ENCODE measurements around the gene ALDH1B1.
A peak's percentile ranks its signal among the peaks of the same experiment; 100 is the strongest.

ALDH1B1 gene

DNA sequence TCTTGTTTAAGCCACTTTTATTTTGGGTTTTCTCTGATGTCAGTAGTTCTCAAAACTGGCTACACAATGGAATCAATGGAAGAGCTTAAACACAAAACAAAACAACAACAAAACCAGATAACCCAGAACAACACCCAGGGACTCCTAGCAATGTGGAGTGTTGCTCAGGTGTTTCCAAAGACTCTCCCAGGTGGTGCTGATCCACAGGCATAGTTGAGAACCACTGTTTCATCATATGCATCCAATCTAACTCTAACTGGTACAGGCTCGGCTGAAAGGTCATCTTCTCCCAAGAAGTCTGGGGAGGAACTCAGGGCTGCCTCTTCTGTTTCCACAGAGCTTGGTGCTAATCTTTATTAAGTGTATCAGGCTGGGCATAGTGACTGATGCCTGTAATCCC lies 5.4 kb upstream of the ALDH1B1 start:
- no peak overlapping the region for H3K27ac ChIP-seq (ENCODE audit: low read depth, low read length)

DNA sequence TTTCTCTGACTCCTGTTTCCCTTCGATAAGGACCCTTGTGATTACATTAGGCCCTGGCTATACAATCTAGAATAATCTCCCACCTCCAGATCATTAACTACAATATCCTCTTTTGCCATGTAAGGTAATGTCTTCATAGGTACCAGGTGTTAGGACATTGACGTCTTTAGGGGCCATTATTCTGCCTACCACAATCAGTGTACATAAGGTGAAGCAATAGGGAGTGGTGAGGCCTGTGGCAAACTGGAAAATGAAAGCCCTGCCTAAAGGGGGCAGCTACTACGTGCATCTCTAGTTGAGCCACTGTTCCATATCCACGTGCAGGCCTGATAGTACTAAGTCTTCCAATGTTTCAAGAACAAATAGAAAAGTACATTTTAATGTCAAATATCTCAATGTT lies 4.8 kb upstream of the ALDH1B1 start:
- no peaks in the 10 kb centered on the region for H3K27me3 ChIP-seq (ENCODE audit: control insufficient read depth in 1 of 2, insufficient read depth in 2 of 2, low read length in 2 of 2)
- H3K27ac ChIP-seq (ENCODE audit: low read depth, low read length) = peak overlapping the region; percentile 5
- peaks cover 33 to 46% of the 10 kb centered on the region in 2 donors for H3K4me1 ChIP-seq (ENCODE audit: control insufficient read depth in 1 of 2, insufficient read depth in 2 of 2, low read length in 2 of 2)
- H3K9me3 ChIP-seq (ENCODE audit: control insufficient read depth in 1 of 2, low read length in 2 of 2) = peaks cover 4 to 6% of the 10 kb centered on the region in 2 donors
- no peak overlapping the region for H3K4me3 ChIP-seq (ENCODE audit: low read depth in 1 of 2, low read length in 2 of 2)
- H3K36me3 ChIP-seq (ENCODE audit: control insufficient read depth in 1 of 2, insufficient read depth in 2 of 2, low read length in 2 of 2) = no peaks in the 10 kb centered on the region
- H3K9ac ChIP-seq (ENCODE audit: low read depth in 1 of 2, low read length in 2 of 2) = no peak overlapping the region

More for the DNA sequence above, 5.4 kb upstream of the ALDH1B1 start:
- Histone ChIP-seq H3K36me3 (ENCODE audit: control insufficient read depth in 1 of 2, insufficient read depth in 2 of 2, low read length in 2 of 2) (no peaks in the 10 kb centered on the region), H3K4me3 (ENCODE audit: low read depth in 1 of 2, low read length in 2 of 2) (no peak overlapping the region), H3K4me1 (ENCODE audit: control insufficient read depth in 1 of 2, insufficient read depth in 2 of 2, low read length in 2 of 2) (peaks cover 33 to 43% of the 10 kb centered on the region in 2 donors), H3K27me3 (ENCODE audit: control insufficient read depth in 1 of 2, insufficient read depth in 2 of 2, low read length in 2 of 2) (no peaks in the 10 kb centered on the region), H3K9me3 (ENCODE audit: control insufficient read depth in 1 of 2, low read length in 2 of 2) (peaks cover 4 to 6% of the 10 kb centered on the region in 2 donors), H3K9ac (ENCODE audit: low read depth in 1 of 2, low read length in 2 of 2) (no peak overlapping the region)

DNA sequence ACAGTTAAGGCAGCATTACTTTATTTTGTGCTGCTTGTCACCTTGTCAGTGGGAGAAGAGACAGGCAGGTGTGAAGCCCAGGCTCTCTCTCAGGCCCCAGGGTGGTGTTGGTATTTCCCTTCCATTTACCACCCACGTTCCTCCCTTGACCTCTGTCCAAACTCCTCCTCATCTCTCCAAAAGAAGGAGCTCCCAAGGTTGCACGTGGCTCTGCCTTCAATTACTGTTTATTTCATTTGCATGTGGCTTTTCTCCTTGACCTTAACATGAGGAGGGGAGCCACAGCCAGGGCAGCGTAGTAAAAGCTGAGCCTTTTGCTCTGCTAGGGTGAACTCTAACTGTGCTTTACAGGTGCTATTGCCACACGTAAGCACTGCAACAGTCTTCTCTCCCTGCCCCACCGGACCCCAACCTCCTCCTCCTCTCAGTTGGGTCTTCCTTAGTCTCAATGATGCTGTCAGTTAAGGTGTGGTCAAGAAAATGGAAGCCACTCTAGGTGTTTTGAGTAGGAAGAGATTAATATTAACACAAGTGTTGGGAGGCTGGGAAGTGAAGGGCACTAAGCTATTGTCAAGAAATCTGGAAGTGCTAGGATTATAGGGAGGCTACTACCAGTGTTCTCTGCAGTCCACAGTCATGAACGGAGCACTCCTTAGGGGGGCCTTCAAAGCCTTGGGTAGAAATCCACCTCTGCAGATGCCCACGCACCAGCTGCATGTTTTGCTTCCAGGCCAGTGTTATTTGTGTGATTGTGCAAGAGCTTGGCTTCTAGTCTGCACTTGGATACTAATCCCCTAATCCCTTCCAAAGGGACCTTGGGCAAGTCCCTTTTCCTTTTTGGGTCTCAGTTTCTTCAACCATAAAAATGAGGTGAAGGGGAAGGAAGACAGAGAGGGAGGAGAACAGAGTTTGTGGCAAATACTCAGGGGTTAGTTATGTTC lies 3.9 kb upstream of the ALDH1B1 start:
- no peak overlapping the region for H3K9ac ChIP-seq (ENCODE audit: low read depth in 1 of 2, low read length in 2 of 2)
- H3K36me3 ChIP-seq (ENCODE audit: control insufficient read depth in 1 of 2, insufficient read depth in 2 of 2, low read length in 2 of 2) = no peaks in the 10 kb centered on the region
- H3K27ac ChIP-seq (ENCODE audit: low read depth, low read length) = peak overlapping the region; percentile 15
- no peaks in the 10 kb centered on the region for H3K27me3 ChIP-seq (ENCODE audit: control insufficient read depth in 1 of 2, insufficient read depth in 2 of 2, low read length in 2 of 2)
- no peak overlapping the region for H3K4me3 ChIP-seq (ENCODE audit: low read depth in 1 of 2, low read length in 2 of 2)
- peaks cover 41 to 54% of the 10 kb centered on the region in 2 donors for H3K4me1 ChIP-seq (ENCODE audit: control insufficient read depth in 1 of 2, insufficient read depth in 2 of 2, low read length in 2 of 2)
- H3K9me3 ChIP-seq (ENCODE audit: control insufficient read depth in 1 of 2, low read length in 2 of 2) = peaks cover 4 to 6% of the 10 kb centered on the region in 2 donors

DNA sequence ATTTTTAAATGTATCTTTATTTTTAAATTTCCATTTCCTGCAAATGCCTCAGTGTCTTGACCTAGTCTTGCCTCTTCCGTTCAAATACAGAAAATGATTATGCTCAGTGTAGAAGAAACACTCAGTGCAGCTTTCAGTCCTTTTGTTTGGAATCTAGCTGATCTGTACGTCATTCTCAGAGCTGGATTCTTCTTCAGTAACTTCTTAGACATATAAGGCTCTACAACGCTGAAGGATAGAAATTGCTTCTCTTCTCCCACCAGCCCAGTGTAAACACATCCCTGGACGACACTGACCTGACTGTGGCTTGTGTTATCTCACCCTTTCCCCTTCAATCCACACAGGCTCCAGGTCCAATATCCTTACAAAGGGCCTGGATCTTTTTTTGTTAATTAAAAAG lies 3.2 kb upstream of the ALDH1B1 start:
- H3K4me1 ChIP-seq (ENCODE audit: control insufficient read depth in 1 of 2, insufficient read depth in 2 of 2, low read length in 2 of 2) = peaks cover 41 to 55% of the 10 kb centered on the region in 2 donors
- H3K27ac ChIP-seq (ENCODE audit: low read depth, low read length) = no peak overlapping the region
- H3K9me3 ChIP-seq (ENCODE audit: control insufficient read depth in 1 of 2, low read length in 2 of 2) = peaks cover 4 to 6% of the 10 kb centered on the region in 2 donors
- no peak overlapping the region for H3K9ac ChIP-seq (ENCODE audit: low read depth in 1 of 2, low read length in 2 of 2)
- H3K4me3 ChIP-seq (ENCODE audit: low read depth in 1 of 2, low read length in 2 of 2) = no peak overlapping the region
- no peaks in the 10 kb centered on the region for H3K27me3 ChIP-seq (ENCODE audit: control insufficient read depth in 1 of 2, insufficient read depth in 2 of 2, low read length in 2 of 2)
- H3K36me3 ChIP-seq (ENCODE audit: control insufficient read depth in 1 of 2, insufficient read depth in 2 of 2, low read length in 2 of 2) = no peaks in the 10 kb centered on the region

DNA sequence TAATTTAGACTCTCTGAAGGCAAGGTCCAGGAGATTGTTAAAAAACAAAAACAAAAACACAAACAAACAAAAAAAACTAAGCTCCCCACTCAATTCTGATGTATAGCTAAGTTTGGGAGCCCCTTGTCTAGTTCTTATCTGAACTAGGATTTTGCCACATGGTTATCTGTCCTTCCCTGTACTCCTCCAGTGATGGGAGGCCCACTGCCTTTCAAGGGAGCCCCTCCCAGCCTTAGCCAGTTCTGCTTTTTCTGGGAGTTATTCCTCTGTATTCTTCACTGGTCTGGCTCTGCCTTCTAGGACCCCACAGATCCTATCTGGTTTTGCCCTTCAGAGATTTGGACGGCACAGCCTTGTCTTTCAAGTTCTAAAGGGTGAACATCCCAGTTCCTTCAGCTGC lies 2.1 kb upstream of the ALDH1B1 start:
- Histone ChIP-seq H3K4me3 (ENCODE audit: low read depth in 1 of 2, low read length in 2 of 2) (no peak overlapping the region), H3K27ac (ENCODE audit: low read depth, low read length) (no peak overlapping the region), H3K9ac (ENCODE audit: low read depth in 1 of 2, low read length in 2 of 2) (no peak overlapping the region), H3K27me3 (ENCODE audit: control insufficient read depth in 1 of 2, insufficient read depth in 2 of 2, low read length in 2 of 2) (no peaks in the 10 kb centered on the region), H3K9me3 (ENCODE audit: control insufficient read depth in 1 of 2, low read length in 2 of 2) (no peaks in the 10 kb centered on the region), H3K36me3 (ENCODE audit: control insufficient read depth in 1 of 2, insufficient read depth in 2 of 2, low read length in 2 of 2) (no peaks in the 10 kb centered on the region), H3K4me1 (ENCODE audit: control insufficient read depth in 1 of 2, insufficient read depth in 2 of 2, low read length in 2 of 2) (peaks cover 41 to 55% of the 10 kb centered on the region in 2 donors)

DNA sequence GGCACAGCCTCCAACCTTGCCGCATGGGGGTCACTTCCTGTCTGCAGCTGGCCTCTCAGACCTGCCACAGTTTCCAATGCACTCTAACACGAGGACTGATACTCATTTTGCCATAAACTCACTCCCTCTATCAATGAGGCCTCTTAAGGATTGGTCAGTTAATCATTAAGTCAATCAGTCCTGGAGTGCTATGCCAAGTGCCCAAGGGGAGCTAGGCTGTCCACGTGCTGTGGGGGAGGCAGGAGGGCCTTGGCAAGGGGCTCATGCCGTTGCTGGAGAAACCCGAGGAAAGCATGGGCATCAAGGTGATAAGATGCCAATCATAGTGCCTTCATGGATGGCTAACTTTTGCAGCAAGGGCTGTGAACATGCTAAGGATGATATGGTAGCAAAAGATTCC lies 1.7 kb upstream of the ALDH1B1 start:
- Histone ChIP-seq H3K36me3 (ENCODE audit: control insufficient read depth in 1 of 2, insufficient read depth in 2 of 2, low read length in 2 of 2) (peaks cover 0 to 3% of the 10 kb centered on the region in 2 donors), H3K9me3 (ENCODE audit: control insufficient read depth in 1 of 2, low read length in 2 of 2) (no peaks in the 10 kb centered on the region), H3K9ac (ENCODE audit: low read depth in 1 of 2, low read length in 2 of 2) (no peak overlapping the region), H3K4me1 (ENCODE audit: control insufficient read depth in 1 of 2, insufficient read depth in 2 of 2, low read length in 2 of 2) (peaks cover 38 to 55% of the 10 kb centered on the region in 2 donors), H3K4me3 (ENCODE audit: low read depth in 1 of 2, low read length in 2 of 2) (no peak overlapping the region), H3K27me3 (ENCODE audit: control insufficient read depth in 1 of 2, insufficient read depth in 2 of 2, low read length in 2 of 2) (no peaks in the 10 kb centered on the region), H3K27ac (ENCODE audit: low read depth, low read length) (no peak overlapping the region)

DNA sequence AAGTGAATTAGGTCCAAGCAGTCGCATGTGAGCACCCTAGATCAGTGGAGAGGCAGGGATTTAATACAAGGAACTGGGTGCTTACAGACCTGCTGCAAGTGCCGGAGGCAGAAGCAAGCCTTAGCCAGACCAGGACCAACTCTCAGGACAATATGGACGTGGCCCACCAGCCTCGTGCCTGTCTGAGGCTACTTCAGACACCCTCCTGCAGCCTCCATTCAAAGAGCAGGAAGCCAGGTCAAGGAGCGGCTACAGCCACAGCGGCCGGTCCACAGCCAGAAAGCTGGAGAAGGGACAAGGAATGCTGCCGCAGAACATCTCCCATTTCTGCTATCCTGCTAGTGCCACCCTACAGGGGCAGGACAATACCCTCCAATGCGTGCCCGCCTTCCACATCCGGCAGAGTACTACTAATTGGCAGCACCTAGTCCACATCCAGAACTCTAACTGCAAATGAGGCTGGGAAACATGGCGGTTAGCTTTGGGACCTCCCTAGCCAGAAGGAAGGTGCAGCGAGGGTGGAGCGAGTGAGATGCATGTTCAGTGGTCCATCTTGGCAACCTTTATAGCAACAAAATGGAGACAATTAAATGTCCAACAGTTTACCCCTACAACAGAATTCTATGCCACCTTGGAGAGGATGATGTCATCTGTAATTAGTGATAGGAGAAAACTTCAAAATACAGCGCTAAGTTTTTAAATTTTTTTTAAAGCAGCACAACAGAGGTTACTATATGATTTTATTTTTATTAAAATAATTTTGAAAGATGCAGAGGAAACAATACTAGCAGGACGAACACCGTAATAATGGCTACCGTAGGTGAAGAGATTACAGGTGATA lies 1.0 kb upstream of the ALDH1B1 start:
- H3K9me3 ChIP-seq (ENCODE audit: control insufficient read depth in 1 of 2, low read length in 2 of 2) = no peaks in the 10 kb centered on the region
- no peak overlapping the region for H3K9ac ChIP-seq (ENCODE audit: low read depth in 1 of 2, low read length in 2 of 2)
- H3K27ac ChIP-seq (ENCODE audit: low read depth, low read length) = no peak overlapping the region
- H3K36me3 ChIP-seq (ENCODE audit: control insufficient read depth in 1 of 2, insufficient read depth in 2 of 2, low read length in 2 of 2) = peaks cover 5 to 10% of the 10 kb centered on the region in 2 donors
- peaks cover 31 to 49% of the 10 kb centered on the region in 2 donors for H3K4me1 ChIP-seq (ENCODE audit: control insufficient read depth in 1 of 2, insufficient read depth in 2 of 2, low read length in 2 of 2)
- no peaks in the 10 kb centered on the region for H3K27me3 ChIP-seq (ENCODE audit: control insufficient read depth in 1 of 2, insufficient read depth in 2 of 2, low read length in 2 of 2)
- H3K4me3 ChIP-seq (ENCODE audit: low read depth in 1 of 2, low read length in 2 of 2) = peak overlapping the region in 1 of 2 donors; percentile 93

DNA sequence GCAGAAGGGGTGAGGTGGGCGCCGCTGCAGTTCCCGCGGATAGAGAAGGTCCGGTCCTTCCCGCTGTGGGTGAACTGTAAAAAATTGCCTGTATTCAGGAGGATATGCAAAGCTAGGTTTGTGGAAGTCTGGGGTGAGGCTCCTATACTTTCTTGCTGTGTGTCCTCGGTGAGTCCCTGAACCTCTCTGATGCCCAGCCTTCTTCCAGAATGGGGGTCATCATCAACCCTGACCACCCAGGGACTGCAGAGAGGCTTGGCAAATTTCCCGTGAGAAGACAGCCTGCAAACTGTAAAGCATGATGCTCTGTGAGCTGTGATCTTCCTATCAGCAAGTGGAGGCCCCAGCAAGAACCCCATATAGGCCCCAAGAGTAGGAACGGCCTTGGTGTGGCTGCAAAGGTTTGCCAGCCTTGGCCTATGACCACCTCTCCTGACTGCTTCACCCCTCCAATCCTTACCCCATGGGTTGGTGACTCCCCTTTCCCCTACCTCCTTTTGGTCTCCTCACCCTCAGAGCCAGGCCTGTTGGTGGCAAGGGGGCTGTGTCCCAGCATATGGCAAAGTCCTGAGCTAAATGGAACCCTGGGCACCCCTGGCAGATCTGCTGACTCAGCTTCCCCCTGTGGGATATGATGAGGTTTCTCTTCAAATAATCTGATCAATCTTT lies 760 bp downstream of the ALDH1B1 start:
- H3K36me3 ChIP-seq (ENCODE audit: control insufficient read depth in 1 of 2, insufficient read depth in 2 of 2, low read length in 2 of 2) = peaks cover 12 to 24% of the 10 kb centered on the region in 2 donors
- peaks cover 31 to 35% of the 10 kb centered on the region in 2 donors for H3K4me1 ChIP-seq (ENCODE audit: control insufficient read depth in 1 of 2, insufficient read depth in 2 of 2, low read length in 2 of 2)
- no peaks in the 10 kb centered on the region for H3K9me3 ChIP-seq (ENCODE audit: control insufficient read depth in 1 of 2, low read length in 2 of 2)
- H3K27ac ChIP-seq (ENCODE audit: low read depth, low read length) = peak overlapping the region; percentile 50
- H3K4me3 ChIP-seq (ENCODE audit: low read depth in 1 of 2, low read length in 2 of 2) = peak overlapping the region; percentile 92 to 93
- no peaks in the 10 kb centered on the region for H3K27me3 ChIP-seq (ENCODE audit: control insufficient read depth in 1 of 2, insufficient read depth in 2 of 2, low read length in 2 of 2)
- peak overlapping the region; percentile 82 to 94 for H3K9ac ChIP-seq (ENCODE audit: low read depth in 1 of 2, low read length in 2 of 2)

DNA sequence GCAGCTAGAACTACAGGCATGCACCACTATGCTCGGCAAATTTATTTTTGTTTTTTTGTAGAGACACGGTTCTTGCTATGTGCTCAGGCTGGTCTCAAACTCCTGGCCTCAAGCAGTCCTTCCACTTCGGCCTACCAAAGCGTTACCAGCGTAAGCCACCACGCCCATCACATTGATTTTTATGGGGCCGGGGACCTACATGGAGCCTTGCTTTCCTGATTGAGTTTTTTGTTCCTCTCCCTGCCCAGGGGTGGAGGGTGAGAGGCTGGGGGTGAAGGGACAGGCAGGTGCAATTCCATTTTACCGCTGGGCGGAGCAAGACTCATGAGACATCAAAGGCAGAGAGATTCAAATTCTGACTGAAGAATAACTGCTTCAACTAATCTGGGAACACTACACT lies 1.9 kb downstream of the ALDH1B1 start:
- H3K9ac ChIP-seq (ENCODE audit: low read depth in 1 of 2, low read length in 2 of 2) = no peak overlapping the region
- H3K27me3 ChIP-seq (ENCODE audit: control insufficient read depth in 1 of 2, insufficient read depth in 2 of 2, low read length in 2 of 2) = no peaks in the 10 kb centered on the region
- no peak overlapping the region for H3K27ac ChIP-seq (ENCODE audit: low read depth, low read length)
- H3K36me3 ChIP-seq (ENCODE audit: control insufficient read depth in 1 of 2, insufficient read depth in 2 of 2, low read length in 2 of 2) = peaks cover 12 to 24% of the 10 kb centered on the region in 2 donors
- H3K4me1 ChIP-seq (ENCODE audit: control insufficient read depth in 1 of 2, insufficient read depth in 2 of 2, low read length in 2 of 2) = peaks cover 24 to 27% of the 10 kb centered on the region in 2 donors
- no peaks in the 10 kb centered on the region for H3K9me3 ChIP-seq (ENCODE audit: control insufficient read depth in 1 of 2, low read length in 2 of 2)
- peak overlapping the region in 1 of 2 donors; percentile 2 for H3K4me3 ChIP-seq (ENCODE audit: low read depth in 1 of 2, low read length in 2 of 2)

All from duodenal mucosa (tissue), 2 donors.